Heart left ventricle (tissue), 13 donors: ENCODE data around the gene JTB.

Experiments
- POLR2A ChIP-seq, 2 donors: fragments of 450-650 bp; IDR thresholded peaks; one replicate each; pipeline ENCODE4 v1.6.1; 2017; ENCODE audit warnings: antibody characterized with exemption in 2 of 2, mild to moderate bottlenecking in 2 of 2, moderate library complexity in 2 of 2
- TF ChIP-seq, protein P1 (sequence below), 12 donors: fragments of 200-600 bp; sonication (generic) in 4 of 12; IDR thresholded peaks; one replicate each; pipeline versions ENCODE4 v1.5.0 to v1.8.0; 2018 to 2022; ENCODE audit warnings: antibody characterized with exemption in 12 of 12, mild to moderate bottlenecking in 5 of 12
- donor health status: ischemic (EF 13 %, LVEDD 7.1; RV severe dilation, severe dysfunction).
- donor health status: DM: no; HTN: yes; CAD: no.
- donor health status: DM: no; HTN: no; CAD: no.
- donor health status: ischemic (EF 25% LVEDD 6.9; RV normal size, moderate dysfunction).
- donor health status: ischemic (EF 25% LVEDD 5.7; RV mildly dilated, moderate dysfunction).
- donor health status: ischemic (EF 35%, LVEDD 5.7; RV mildly dilated, moderate dysfunction).
- donor health status: nonischemic (EF 11% LVEDD 7.7; RV severe dilation, severe dysfunction).
- donor health status: DM: yes; HTN: yes; CAD: no.
- donor health status: PGD.
- donor health status: ischemic (EF 29% LVEDD 5.4; RV normal size, mild dysfunction).
- donor health status: nonischemic (EF 23%, LVEDD 6.1; RV moderate dilation, normal function).

DNA sequence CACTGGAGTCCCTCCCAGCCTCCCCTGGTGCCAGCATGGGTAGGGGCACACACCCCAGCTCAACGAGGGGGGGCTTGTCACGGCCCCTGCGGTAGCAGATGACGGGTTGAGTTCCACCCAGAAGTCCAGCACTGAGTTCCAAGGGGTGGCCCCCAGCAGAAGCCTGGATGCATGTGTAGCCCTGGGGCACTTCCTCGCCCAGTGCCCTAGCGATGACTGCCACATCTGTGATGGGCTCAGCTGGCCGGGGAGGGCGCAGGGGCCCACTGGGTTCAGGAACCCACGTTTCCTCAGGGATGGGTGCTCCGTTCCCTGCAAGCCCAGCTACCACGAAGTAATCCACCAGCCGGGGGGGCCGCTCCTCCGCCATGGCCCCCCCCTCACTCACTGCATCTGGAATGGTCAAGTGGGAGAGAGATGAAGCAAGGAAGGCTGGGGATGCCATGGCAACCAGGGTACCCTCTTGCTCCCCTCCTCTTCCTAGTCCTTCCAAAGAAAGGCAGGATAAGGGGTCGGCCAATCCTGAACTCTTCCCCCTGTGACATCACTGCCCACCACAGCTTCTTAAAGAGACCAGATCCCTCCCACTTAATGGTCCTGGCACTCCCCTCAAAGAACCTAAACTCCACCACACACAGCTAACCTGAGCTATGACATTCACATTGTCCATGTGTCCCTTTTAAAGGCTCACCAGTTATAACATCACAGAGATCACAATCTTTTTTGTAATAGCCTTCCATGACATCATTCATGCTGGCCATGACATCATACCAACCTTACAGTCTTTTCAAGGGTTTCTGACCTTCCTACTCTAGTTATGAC lies 33.3 kb downstream of the JTB start:
- TF ChIP-seq, protein P1, sequence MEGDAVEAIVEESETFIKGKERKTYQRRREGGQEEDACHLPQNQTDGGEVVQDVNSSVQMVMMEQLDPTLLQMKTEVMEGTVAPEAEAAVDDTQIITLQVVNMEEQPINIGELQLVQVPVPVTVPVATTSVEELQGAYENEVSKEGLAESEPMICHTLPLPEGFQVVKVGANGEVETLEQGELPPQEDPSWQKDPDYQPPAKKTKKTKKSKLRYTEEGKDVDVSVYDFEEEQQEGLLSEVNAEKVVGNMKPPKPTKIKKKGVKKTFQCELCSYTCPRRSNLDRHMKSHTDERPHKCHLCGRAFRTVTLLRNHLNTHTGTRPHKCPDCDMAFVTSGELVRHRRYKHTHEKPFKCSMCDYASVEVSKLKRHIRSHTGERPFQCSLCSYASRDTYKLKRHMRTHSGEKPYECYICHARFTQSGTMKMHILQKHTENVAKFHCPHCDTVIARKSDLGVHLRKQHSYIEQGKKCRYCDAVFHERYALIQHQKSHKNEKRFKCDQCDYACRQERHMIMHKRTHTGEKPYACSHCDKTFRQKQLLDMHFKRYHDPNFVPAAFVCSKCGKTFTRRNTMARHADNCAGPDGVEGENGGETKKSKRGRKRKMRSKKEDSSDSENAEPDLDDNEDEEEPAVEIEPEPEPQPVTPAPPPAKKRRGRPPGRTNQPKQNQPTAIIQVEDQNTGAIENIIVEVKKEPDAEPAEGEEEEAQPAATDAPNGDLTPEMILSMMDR (IDR thresholded peaks at IDR 0.05), result no peak
- TF ChIP-seq POLR2A (IDR thresholded peaks at IDR 0.05), result no peak
